Measurements from ENCODE around the gene CD68.
"Not testable (repeated sequence)": the region's sequence is repeated elsewhere in the genome, so short reads cannot be mapped to it uniquely, and the experiment has no call there.

The CD68 gene

DNA sequence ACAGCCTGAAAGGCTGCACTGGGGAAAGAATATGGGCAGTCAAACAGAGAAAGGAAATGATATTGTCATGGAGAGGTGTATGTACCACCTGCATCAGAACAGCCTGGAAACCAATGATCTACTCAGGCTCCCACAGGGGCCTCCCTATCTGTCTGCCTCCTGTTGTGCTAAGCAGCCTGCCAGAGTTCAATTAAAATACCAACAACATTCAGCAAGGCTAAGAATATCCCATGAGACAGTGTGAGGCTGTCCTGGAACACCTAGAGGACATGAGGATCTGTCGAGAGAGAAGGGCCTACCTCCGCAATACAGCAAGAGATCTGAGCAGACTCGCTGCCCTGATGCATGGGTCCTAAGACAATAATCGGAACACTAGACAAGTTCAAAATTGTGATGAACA is 26.8 kb downstream of the CD68 start:
- no peak for DNase-seq (ENCODE audit: low read depth)
- peaks cover 62% of the 10 kb centered on the region for H3K36me3 ChIP-seq (ENCODE audit: control insufficient read depth, insufficient read depth, low read length, severe bottlenecking)

DNA sequence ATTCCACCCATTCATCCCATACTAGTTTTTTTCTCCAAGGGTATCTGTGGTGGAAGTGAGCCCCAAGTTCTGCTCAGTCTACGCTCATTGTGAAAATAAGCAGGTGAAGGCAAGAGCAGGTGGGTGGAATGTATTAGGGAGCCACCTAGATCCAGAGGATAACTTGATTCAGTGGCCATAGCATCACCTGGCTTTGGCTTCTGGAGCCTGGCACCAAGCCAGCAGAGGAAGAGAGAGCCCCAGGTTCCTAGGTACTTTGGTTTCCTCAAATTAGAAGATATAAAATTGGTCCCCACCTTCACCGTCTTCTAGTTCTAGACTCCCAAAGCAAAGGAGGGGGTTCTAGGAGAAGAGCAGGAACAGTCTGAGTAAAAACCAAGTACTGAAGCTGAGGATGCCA is 31.2 kb downstream of the CD68 start:
- Histone ChIP-seq H3K4me1 (ENCODE audit: control insufficient read depth, insufficient read depth, low read length) (peaks cover 34% of the 10 kb centered on the region), H3K36me3 (ENCODE audit: control insufficient read depth, insufficient read depth, low read length, severe bottlenecking) (peaks cover 21% of the 10 kb centered on the region), H3K27me3 (replicated peaks; ENCODE audit: control insufficient read depth, insufficient read depth, low read length) (no peaks in the 10 kb centered on the region), H3K4me3 (ENCODE audit: low read length) (no peak overlapping the region), H3K9me3 (ENCODE audit: control insufficient read depth, low read length) (no peaks in the 10 kb centered on the region), H3K9ac (ENCODE audit: low read length) (no peak overlapping the region)
- no peak for DNase-seq (ENCODE audit: low read depth)

More for the DNA sequence above, 26.8 kb downstream of the CD68 start:
- H3K4me1 ChIP-seq (ENCODE audit: control insufficient read depth, insufficient read depth, low read length): peaks cover 11% of the 10 kb centered on the region
- H3K4me3 ChIP-seq (ENCODE audit: low read length): no peak overlapping the region
- no peaks in the 10 kb centered on the region for H3K27me3 ChIP-seq (replicated peaks; ENCODE audit: control insufficient read depth, insufficient read depth, low read length)
- no peak overlapping the region for H3K9ac ChIP-seq (ENCODE audit: low read length)
- H3K9me3 ChIP-seq (ENCODE audit: control insufficient read depth, low read length): no peaks in the 10 kb centered on the region

DNA sequence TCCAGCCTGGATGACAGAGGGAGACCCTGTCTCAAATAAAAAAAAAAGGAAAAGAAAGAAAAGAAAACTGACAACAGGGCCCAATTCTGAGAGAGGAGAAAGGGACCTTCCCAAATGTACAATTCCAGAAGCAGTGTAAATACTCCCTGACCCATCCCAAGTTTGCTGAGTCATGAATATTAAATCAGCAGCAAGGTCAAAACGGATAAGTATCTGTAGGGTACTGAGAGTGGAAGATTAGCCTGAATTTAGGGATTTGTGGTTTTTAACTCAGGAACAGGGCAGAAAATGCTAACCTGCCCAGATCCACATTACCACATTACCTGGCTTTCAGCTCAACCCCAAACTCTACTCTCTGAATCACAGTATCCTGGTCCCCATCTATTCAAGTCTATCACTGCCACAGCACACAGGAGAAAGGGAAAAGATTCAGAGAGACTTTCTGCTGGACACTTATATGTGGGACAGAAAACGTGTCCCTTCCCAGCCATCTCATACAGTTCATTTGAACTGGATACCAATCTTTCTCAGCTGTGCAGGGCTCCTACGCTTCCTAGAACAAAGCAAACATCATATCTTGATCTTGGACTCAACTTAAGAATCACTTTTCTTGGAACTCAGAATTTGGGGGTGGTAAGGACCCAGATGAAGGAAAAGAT is 32.3 kb downstream of the CD68 start:
- peak overlapping the region; percentile 97 for H3K4me3 ChIP-seq (ENCODE audit: low read length)
- H3K27me3 ChIP-seq (replicated peaks; ENCODE audit: control insufficient read depth, insufficient read depth, low read length): no peaks in the 10 kb centered on the region
- H3K9ac ChIP-seq (ENCODE audit: low read length): peak overlapping the region; percentile 23
- H3K4me1 ChIP-seq (ENCODE audit: control insufficient read depth, insufficient read depth, low read length): peaks cover 34% of the 10 kb centered on the region
- H3K9me3 ChIP-seq (ENCODE audit: control insufficient read depth, low read length): no peaks in the 10 kb centered on the region
- no peak for DNase-seq (ENCODE audit: low read depth)
- H3K36me3 ChIP-seq (ENCODE audit: control insufficient read depth, insufficient read depth, low read length, severe bottlenecking): peaks cover 14% of the 10 kb centered on the region

GRCh38 chr17:7612294-7612640 is 32.8 kb downstream of the CD68 start:
- peak; percentile 64 for DNase-seq (ENCODE audit: low read depth)
- peak overlapping the region; percentile 97 for H3K4me3 ChIP-seq (ENCODE audit: low read length)
- H3K4me1 ChIP-seq (ENCODE audit: control insufficient read depth, insufficient read depth, low read length): peaks cover 34% of the 10 kb centered on the region
- no peaks in the 10 kb centered on the region for H3K9me3 ChIP-seq (ENCODE audit: control insufficient read depth, low read length)
- no peaks in the 10 kb centered on the region for H3K27me3 ChIP-seq (replicated peaks; ENCODE audit: control insufficient read depth, insufficient read depth, low read length)
- H3K9ac ChIP-seq (ENCODE audit: low read length): peak overlapping the region; percentile 23
- H3K36me3 ChIP-seq (ENCODE audit: control insufficient read depth, insufficient read depth, low read length, severe bottlenecking): peaks cover 14% of the 10 kb centered on the region

DNA sequence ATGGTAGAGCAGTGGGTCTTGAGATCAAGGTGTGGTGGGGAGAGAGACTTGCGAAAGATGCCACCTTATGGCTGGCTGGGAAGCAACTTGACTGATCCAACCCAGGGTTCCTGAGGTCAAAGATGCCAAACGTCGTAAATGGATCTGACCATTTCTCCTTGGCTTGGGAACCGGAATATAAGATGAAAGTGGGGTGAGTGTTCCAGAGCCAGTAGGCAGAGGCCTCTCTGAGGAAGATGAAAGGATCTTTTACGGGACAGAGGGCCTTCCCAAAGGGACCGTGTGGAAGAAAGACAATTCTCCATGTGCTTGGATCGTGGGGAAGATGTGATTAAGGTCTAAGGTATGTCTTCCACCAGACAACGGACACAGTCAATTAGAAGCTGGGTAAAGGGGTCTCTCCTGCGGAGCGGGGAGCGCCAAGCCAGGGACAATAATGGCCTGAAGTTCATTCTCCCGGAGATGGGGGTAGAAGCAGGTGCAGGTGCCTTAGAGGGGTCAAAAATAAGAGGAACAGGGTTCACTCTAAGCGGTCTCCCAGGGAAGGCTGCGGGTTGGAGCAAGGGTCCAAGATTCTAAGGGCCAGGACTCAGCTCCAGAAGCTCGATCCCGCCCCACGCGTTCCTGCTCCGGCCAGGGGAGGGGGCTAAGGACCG is 34.5 kb downstream of the CD68 start:
- Histone ChIP-seq H3K27me3 (replicated peaks; ENCODE audit: control insufficient read depth, insufficient read depth, low read length) (no peaks in the 10 kb centered on the region), H3K4me1 (ENCODE audit: control insufficient read depth, insufficient read depth, low read length) (peaks cover 34% of the 10 kb centered on the region), H3K9ac (ENCODE audit: low read length) (peak overlapping the region; percentile 98), H3K36me3 (ENCODE audit: control insufficient read depth, insufficient read depth, low read length, severe bottlenecking) (peaks cover 14% of the 10 kb centered on the region), H3K9me3 (ENCODE audit: control insufficient read depth, low read length) (no peaks in the 10 kb centered on the region), H3K4me3 (ENCODE audit: low read length) (peak overlapping the region; percentile 97)
- DNase-seq (ENCODE audit: low read depth): peak; percentile 64

DNA sequence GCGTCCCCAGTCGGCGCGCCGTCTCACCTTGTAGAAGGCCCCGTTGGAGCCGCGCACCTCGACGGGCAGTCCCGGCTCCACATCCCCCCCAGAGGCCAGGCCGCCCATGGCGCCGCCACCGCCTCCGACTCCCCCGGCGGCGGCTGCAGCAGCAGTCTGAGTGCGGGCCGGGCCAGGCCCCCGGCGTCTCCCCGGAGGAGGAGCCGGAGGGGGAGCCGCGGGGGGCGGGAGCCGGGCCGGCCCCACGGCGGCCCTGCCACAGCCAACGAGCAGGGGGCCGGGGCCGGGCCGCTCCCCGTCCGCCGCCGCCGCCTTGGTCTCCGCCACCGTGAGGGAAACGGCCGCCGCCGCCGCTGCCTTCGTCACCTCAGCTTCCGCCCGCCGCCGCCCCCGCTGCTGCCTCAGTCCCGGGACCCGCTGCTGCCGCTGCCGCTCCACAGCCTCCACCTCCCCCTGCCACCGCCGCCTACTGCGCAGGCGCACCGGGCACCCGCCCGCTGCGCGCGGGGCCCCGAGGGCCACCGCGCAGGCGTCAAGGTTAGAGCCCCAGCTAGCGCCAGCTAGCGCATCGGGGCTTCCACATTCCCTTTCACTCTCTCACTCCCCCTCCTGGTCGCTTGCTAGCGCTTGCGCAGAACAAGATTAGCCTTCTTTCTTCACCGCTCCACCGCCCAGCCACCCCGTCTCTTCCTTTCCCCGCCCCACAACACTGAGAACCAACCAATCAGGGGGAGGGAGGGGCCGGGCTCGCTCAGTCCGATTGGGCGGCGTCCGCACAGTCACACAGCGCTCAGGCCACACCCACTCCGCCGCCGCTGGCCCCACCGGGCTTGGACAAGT is 35.2 kb downstream of the CD68 start, which contains the start of gene FXR2:
Gene FXR2 (minus strand): TSS at position 473 of the 840 bp plus-strand sequence. CDS start 365 bp downstream, at position 108.
- Histone ChIP-seq H3K9ac (ENCODE audit: low read length) (peak within 1 kb of the TSS; percentile 98), H3K4me1 (ENCODE audit: control insufficient read depth, insufficient read depth, low read length) (peaks cover 34% of the 10 kb centered on the region), H3K9me3 (ENCODE audit: control insufficient read depth, low read length) (no peaks in the 10 kb centered on the region), H3K4me3 (ENCODE audit: low read length) (peak within 1 kb of the TSS; percentile 97), H3K27me3 (replicated peaks; ENCODE audit: control insufficient read depth, insufficient read depth, low read length) (no peaks in the 10 kb centered on the region), H3K36me3 (ENCODE audit: control insufficient read depth, insufficient read depth, low read length, severe bottlenecking) (peaks cover 14% of the 10 kb centered on the region)
- DNase-seq (ENCODE audit: low read depth): peak; percentile 100

GRCh38 chr17:7615265-7615747 is 35.9 kb downstream of the CD68 start:
- Histone ChIP-seq H3K4me1 (ENCODE audit: control insufficient read depth, insufficient read depth, low read length) (peaks cover 31% of the 10 kb centered on the region), H3K9me3 (ENCODE audit: control insufficient read depth, low read length) (no peaks in the 10 kb centered on the region), H3K9ac (ENCODE audit: low read length) (peak overlapping the region; percentile 86), H3K36me3 (ENCODE audit: control insufficient read depth, insufficient read depth, low read length, severe bottlenecking) (peaks cover 9% of the 10 kb centered on the region), H3K27me3 (replicated peaks; ENCODE audit: control insufficient read depth, insufficient read depth, low read length) (no peaks in the 10 kb centered on the region), H3K4me3 (ENCODE audit: low read length) (peak overlapping the region; percentile 85)
- no peak for DNase-seq (ENCODE audit: low read depth)

GRCh38 chr17:7618608-7619007 is 39.2 kb downstream of the CD68 start:
- DNase-seq (ENCODE audit: low read depth): no peak
- Histone ChIP-seq H3K9me3 (ENCODE audit: control insufficient read depth, low read length) (no peaks in the 10 kb centered on the region), H3K4me1 (ENCODE audit: control insufficient read depth, insufficient read depth, low read length) (peaks cover 3% of the 10 kb centered on the region), H3K27me3 (replicated peaks; ENCODE audit: control insufficient read depth, insufficient read depth, low read length) (no peaks in the 10 kb centered on the region), H3K4me3 (ENCODE audit: low read length) (no peak overlapping the region), H3K36me3 (ENCODE audit: control insufficient read depth, insufficient read depth, low read length, severe bottlenecking) (no peaks in the 10 kb centered on the region), H3K9ac (ENCODE audit: low read length) (no peak overlapping the region)

DNA sequence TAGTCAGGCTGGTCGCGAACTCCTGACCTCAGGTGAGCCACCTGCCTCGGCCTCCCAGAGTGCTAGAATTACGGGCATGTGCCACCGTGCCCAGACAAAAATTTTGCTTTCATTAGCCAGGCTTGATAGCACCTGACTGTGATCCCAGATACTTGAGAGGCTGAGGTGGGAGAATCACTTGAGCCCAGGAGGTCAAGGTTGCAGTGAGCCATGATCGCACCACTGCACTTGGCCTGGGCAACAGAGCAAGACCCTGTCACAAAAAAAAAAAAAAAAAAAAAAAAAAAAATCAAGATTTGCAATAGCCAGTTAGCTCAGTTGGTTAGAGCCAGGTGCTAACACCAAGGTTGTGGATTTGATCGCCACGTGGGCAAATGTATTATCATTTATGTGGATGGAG is 41.4 kb downstream of the CD68 start:
- Histone ChIP-seq H3K4me1 (ENCODE audit: control insufficient read depth, insufficient read depth, low read length) (no peaks in the 10 kb centered on the region), H3K36me3 (ENCODE audit: control insufficient read depth, insufficient read depth, low read length, severe bottlenecking) (peaks cover under 1% of the 10 kb centered on the region), H3K27me3 (replicated peaks; ENCODE audit: control insufficient read depth, insufficient read depth, low read length) (no peaks in the 10 kb centered on the region), H3K9me3 (ENCODE audit: control insufficient read depth, low read length) (no peaks in the 10 kb centered on the region), H3K9ac (ENCODE audit: low read length) (no peak overlapping the region), H3K4me3 (ENCODE audit: low read length) (no peak overlapping the region)
- DNase-seq (ENCODE audit: low read depth): no peak

- no peaks in the 10 kb centered on the region for H3K9me3 ChIP-seq (ENCODE audit: control insufficient read depth, low read length)
- no peak overlapping the region for H3K4me3 ChIP-seq (ENCODE audit: low read length)
- DNase-seq (ENCODE audit: low read depth): no peak
- peaks cover 4% of the 10 kb centered on the region for H3K36me3 ChIP-seq (ENCODE audit: control insufficient read depth, insufficient read depth, low read length, severe bottlenecking)
- no peaks in the 10 kb centered on the region for H3K27me3 ChIP-seq (replicated peaks; ENCODE audit: control insufficient read depth, insufficient read depth, low read length)
- no peak overlapping the region for H3K9ac ChIP-seq (ENCODE audit: low read length)
- H3K4me1 ChIP-seq (ENCODE audit: control insufficient read depth, insufficient read depth, low read length): peaks cover 5% of the 10 kb centered on the region
Measured at GRCh38 chr17:7623661-7624060, 44.2 kb downstream of the CD68 start.

DNA sequence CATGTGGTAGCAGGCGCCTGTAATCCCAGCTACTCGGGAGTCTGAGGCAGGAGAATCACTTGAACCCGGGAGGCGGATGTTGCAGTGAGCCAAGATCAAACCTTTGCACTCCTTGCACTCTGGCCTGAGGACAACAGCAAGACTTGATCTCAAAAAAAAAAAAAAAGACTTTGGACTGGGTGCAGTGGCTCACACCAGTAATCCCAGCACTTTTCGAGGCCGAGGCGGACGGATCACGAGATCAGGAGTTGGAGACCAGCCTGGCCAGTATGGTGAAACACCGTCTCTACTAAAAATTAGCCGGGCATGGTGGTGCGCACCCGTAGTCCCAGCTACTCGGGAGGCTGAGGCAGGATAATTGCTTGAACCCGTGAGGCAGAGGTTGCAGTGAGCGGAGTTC is 46.3 kb downstream of the CD68 start:
- DNase-seq (ENCODE audit: low read depth); H3K9me3 ChIP-seq (ENCODE audit: control insufficient read depth, low read length); H3K4me1 ChIP-seq (ENCODE audit: control insufficient read depth, insufficient read depth, low read length); H3K27me3 ChIP-seq (replicated peaks; ENCODE audit: control insufficient read depth, insufficient read depth, low read length); H3K9ac ChIP-seq (ENCODE audit: low read length); H3K4me3 ChIP-seq (ENCODE audit: low read length); H3K36me3 ChIP-seq (ENCODE audit: control insufficient read depth, insufficient read depth, low read length, severe bottlenecking): not testable (repeated sequence)
